H1 (cell line): ENCODE data around the gene TGFB2. TPM values are rescaled to one million over a fixed set of nuclear protein-coding genes. Genes with fewer than 3 reads are reported as not detected.

Source experiments
- CTCF ChIA-PET: fragments of 300-600 bp; sonication (Branson Sonifier 250); formaldehyde crosslinking; loops from one replicate; lab custom pipeline; 2021; ENCODE audit not compliant: partially characterized antibody; lab: Charles Lee
- POLR2A ChIA-PET: fragments of 300-600 bp; sonication (Branson Sonifier 250); formaldehyde crosslinking; loops from one replicate; lab custom pipeline; 2021; ENCODE audit warnings: inconsistent platforms; ENCODE audit not compliant: partially characterized antibody; lab: Charles Lee
- DNase-seq, 2 experiments: peaks; one replicate each; pipeline versions ENCODE4 v3.0.0 to v3.0.0-alpha.2; 2010 to 2022; ENCODE audit warnings: low spot score in 2 of 2, low read depth in 1 of 2, mixed read lengths in 1 of 2
- FAIRE-seq: peaks from 2 replicates; lab custom pipeline; 2011; peaks lifted over from hg19 to GRCh38; lab: Jason Lieb, UNC
- H2AFZ ChIP-seq: 2 replicates; pipeline ENCODE4 v1.8.1; 2012; ENCODE audit warnings: low read length, inconsistent platforms
- H2AK5ac ChIP-seq: 2 replicates; pipeline ENCODE4 v1.6.1; 2013; ENCODE audit warnings: low read depth, low read length
- H2BK120ac ChIP-seq: replicated peaks from 2 replicates; pipeline ENCODE3; 2013; ENCODE audit warnings: low read depth, low read length, inconsistent platforms
- H2BK12ac ChIP-seq: 2 replicates; pipeline ENCODE4 v1.6.1; 2013; ENCODE audit warnings: low read depth, low read length
- H2BK15ac ChIP-seq: 2 replicates; pipeline ENCODE4 v1.6.1; 2013; ENCODE audit warnings: low read length
- H2BK20ac ChIP-seq: 2 replicates; pipeline ENCODE4 v1.6.1; 2013; ENCODE audit warnings: low read length
- H2BK5ac ChIP-seq: 2 replicates; pipeline ENCODE4 v1.6.1; 2013; ENCODE audit warnings: low read depth, low read length
- H3K14ac ChIP-seq: 2 replicates; pipeline ENCODE4 v1.6.1; 2013; ENCODE audit warnings: inconsistent platforms; ENCODE audit not compliant: insufficient read length
- H3K18ac ChIP-seq: 2 replicates; pipeline ENCODE4 v1.6.1; 2013; ENCODE audit warnings: low read length; ENCODE audit errors: extremely low read depth
- H3K23ac ChIP-seq: 2 replicates; pipeline ENCODE4 v1.6.1; 2013; ENCODE audit warnings: inconsistent platforms; ENCODE audit not compliant: insufficient read length
- H3K23me2 ChIP-seq: 2 replicates; pipeline ENCODE4 v1.6.1; 2013; ENCODE audit warnings: low read depth, low read length
- H3K27ac ChIP-seq: 2 replicates; pipeline ENCODE4 v1.6.1; 2011; ENCODE audit warnings: low read depth, low read length, inconsistent platforms
- H3K27me3 ChIP-seq, 4 experiments: replicated peaks in 1 of 4; 1 replicate in 1 of 4; 2 replicates in 3 of 4; pipeline versions ENCODE4 v1.6.1 to v1.8.1; 2011 to 2013; ENCODE audit warnings: low read length in 3 of 4, mild to moderate bottlenecking in 3 of 4, inconsistent platforms in 2 of 4, mixed read lengths in 2 of 4, moderate library complexity in 1 of 4; ENCODE audit not compliant: control insufficient read depth in 3 of 4, insufficient read depth in 3 of 4; ENCODE audit errors: extremely low read depth in 1 of 4
- H3K36me3 ChIP-seq, 4 experiments: 2 replicates each; pipeline versions ENCODE4 v1.6.1 to v1.8.1; 2011 to 2013; ENCODE audit warnings: mild to moderate bottlenecking in 4 of 4, low read length in 3 of 4, moderate library complexity in 2 of 4, control low read depth in 1 of 4, inconsistent platforms in 1 of 4; ENCODE audit not compliant: insufficient read depth in 4 of 4, control insufficient read depth in 2 of 4
- H3K4ac ChIP-seq: replicated peaks from 2 replicates; pipeline ENCODE3; 2013; ENCODE audit warnings: low read length, low read depth, mixed read lengths, inconsistent platforms; ENCODE audit not compliant: insufficient read length
- H3K4me1 ChIP-seq, 4 experiments: replicated peaks in 1 of 4; 1 replicate in 1 of 4; 2 replicates in 3 of 4; pipeline versions ENCODE4 v1.6.1 to v1.8.1; 2011 to 2013; ENCODE audit warnings: low read length in 3 of 4, inconsistent platforms in 2 of 4, mixed read lengths in 1 of 4; ENCODE audit not compliant: insufficient read depth in 4 of 4, control insufficient read depth in 3 of 4
- H3K4me2 ChIP-seq, 2 experiments: 2 replicates each; pipeline versions ENCODE4 v1.6.1 to v1.8.1; 2011 to 2013; ENCODE audit warnings: low read depth in 2 of 2, low read length in 2 of 2, control low read depth in 1 of 2, inconsistent platforms in 1 of 2, mild to moderate bottlenecking in 1 of 2; ENCODE audit not compliant: insufficient read depth in 1 of 2
- H3K4me3 ChIP-seq, 4 experiments: fragments of 200-600, 300-600 bp in 1 of 4; sonication (generic), shearing (Covaris generic), sonication (Bioruptor Twin) in 1 of 4; 2 replicates each; pipeline versions ENCODE4 v1.5.1 to v1.8.1; 2011 to 2016; ENCODE audit warnings: low read length in 4 of 4, low read depth in 3 of 4, control low read depth in 2 of 4, inconsistent platforms in 2 of 4, mild to moderate bottlenecking in 2 of 4, mixed read lengths in 1 of 4, moderate library complexity in 1 of 4; ENCODE audit not compliant: insufficient read depth in 2 of 4; ENCODE audit errors: extremely low read depth in 1 of 4
- H3K56ac ChIP-seq: replicated peaks from 2 replicates; pipeline ENCODE3; 2013; ENCODE audit warnings: low read depth, mild to moderate bottlenecking, mixed read lengths, low read length, inconsistent platforms; ENCODE audit not compliant: insufficient read length
- H3K79me1 ChIP-seq: 2 replicates; pipeline ENCODE4 v1.6.1; 2013; ENCODE audit warnings: low read depth, low read length, control low read depth
- H3K79me2 ChIP-seq, 2 experiments: 2 replicates each; pipeline versions ENCODE4 v1.6.1 to v1.8.1; 2012 to 2013; ENCODE audit warnings: low read length in 2 of 2, mild to moderate bottlenecking in 2 of 2, inconsistent platforms in 1 of 2; ENCODE audit not compliant: insufficient read depth in 2 of 2, control insufficient read depth in 1 of 2
- H3K9ac ChIP-seq, 4 experiments: replicated peaks in 1 of 4; 1 replicate in 1 of 4; 2 replicates in 3 of 4; pipeline versions ENCODE4 v1.6.1 to v1.8.1; 2011 to 2013; ENCODE audit warnings: low read depth in 3 of 4, low read length in 3 of 4, control low read depth in 2 of 4, mild to moderate bottlenecking in 2 of 4, moderate library complexity in 2 of 4, inconsistent platforms in 1 of 4; ENCODE audit errors: extremely low read depth in 1 of 4
- H3K9me3 ChIP-seq, 2 experiments: 2 replicates each; pipeline versions ENCODE4 v1.6.1 to v1.8.1; 2012 to 2013; ENCODE audit warnings: mild to moderate bottlenecking in 2 of 2, moderate library complexity in 2 of 2, control low read depth in 1 of 2, inconsistent platforms in 1 of 2, low read depth in 1 of 2, low read length in 1 of 2, mixed read lengths in 1 of 2; ENCODE audit not compliant: insufficient read depth in 2 of 2
- H4K20me1 ChIP-seq, 2 experiments: replicated peaks in 1 of 2; 2 replicates each; pipeline versions ENCODE3 to v1.8.1; 2011 to 2013; ENCODE audit warnings: inconsistent platforms in 2 of 2, low read length in 2 of 2, mild to moderate bottlenecking in 1 of 2; ENCODE audit not compliant: insufficient read depth in 2 of 2, control insufficient read depth in 1 of 2
- H4K5ac ChIP-seq: 2 replicates; pipeline ENCODE4 v1.6.1; 2013; ENCODE audit warnings: low read length, low read depth, mixed read lengths, inconsistent platforms; ENCODE audit not compliant: insufficient read length
- H4K8ac ChIP-seq: 2 replicates; pipeline ENCODE4 v1.8.0; 2013; ENCODE audit warnings: mild to moderate bottlenecking, moderate library complexity, low read length, inconsistent platforms; ENCODE audit not compliant: insufficient read depth; ENCODE audit errors: extremely low read depth
- H4K91ac ChIP-seq: replicated peaks from 2 replicates; pipeline ENCODE3; 2013; ENCODE audit warnings: low read length, mixed read lengths, inconsistent platforms; ENCODE audit not compliant: insufficient read length
- ATF3 ChIP-seq: IDR thresholded peaks from 2 replicates; pipeline ENCODE4 v1.6.1; 2011; ENCODE audit warnings: low read depth, mild to moderate bottlenecking, low read length; ENCODE audit not compliant: insufficient read depth
- GTF2F1 ChIP-seq: IDR thresholded peaks from 2 replicates; pipeline ENCODE4 v1.6.1; 2012; ENCODE audit warnings: low read depth, low read length, improper control_type of control experiment, borderline replicate concordance
- MAX ChIP-seq: IDR thresholded peaks from 2 replicates; pipeline ENCODE4 v1.6.1; 2012; ENCODE audit warnings: inconsistent platforms
- POLR2A ChIP-seq, 2 experiments: IDR thresholded peaks; 1 replicate in 1 of 2; 2 replicates in 1 of 2; pipeline ENCODE4 v1.6.1; 2011; ENCODE audit warnings: low read depth in 2 of 2, low read length in 2 of 2, mild to moderate bottlenecking in 2 of 2; ENCODE audit errors: control extremely low read depth in 1 of 2
- RBBP5 ChIP-seq: IDR thresholded peaks from 2 replicates; pipeline ENCODE4 v1.7.1; 2012; ENCODE audit warnings: low read depth, mild to moderate bottlenecking, inconsistent platforms, low read length, moderate library complexity, borderline replicate concordance
- TEAD4 ChIP-seq: IDR thresholded peaks from 2 replicates; pipeline ENCODE4 v1.6.1; 2012; ENCODE audit warnings: low read depth, low read length, inconsistent platforms, mixed read lengths
- WGBS, 2 experiments: shearing (Covaris generic) in 1 of 2; methylation state at CpG; one replicate each; pipeline versions ENCODE4 v1.1.6 to v1.1.7; 2013 to 2015; ENCODE audit warnings: low lambda C conversion rate in 2 of 2, mixed read lengths in 2 of 2, inconsistent platforms in 1 of 2, low coverage in 1 of 2, missing lambda C conversion rate in 1 of 2; ENCODE audit not compliant: insufficient replicate concordance in 2 of 2, insufficient coverage in 1 of 2, insufficient read length in 1 of 2; ENCODE audit errors: extremely low coverage in 1 of 2, missing lambda C conversion rate in 1 of 2; 5-methylcytosine and 5-hydroxymethylcytosine counted together
- polyA plus RNA-seq, 7 experiments: library from polyadenylated mRNA; depleted of rRNA in 3 of 7; stranded (reverse) in 5 of 7; unstranded in 2 of 7; fragments of >200 nt in 5 of 7; fragments of 200-250 nt in 2 of 7; gene quantifications; 1 replicate in 5 of 7; 2 replicates in 1 of 7; 4 replicates in 1 of 7; pipeline versions ENCODE4 v1.2.1 to v1.2.3, GENCODE V29; 2011 to 2013; ENCODE audit warnings: missing spikeins in 2 of 7, mixed read lengths in 2 of 7
- total RNA-seq: library from RNA; stranded (reverse); fragmentation: NEBNext Ultra II Directional; extraction: Animal tissue kit (Norgen Biotek cat#: 25700); gene quantifications from 2 replicates; pipeline ENCODE4 v1.2.1, GENCODE V29; 2021

The TGFB2 gene
- total and polyA plus RNA-seq, 2 of the 8 experiments (the other 6 are each of a cell fraction or from before 2014, with no cell fraction given), result 0.26 to 0.84 TPM

GRCh38 chr1:218296162-218296561 is 49.0 kb upstream of the TGFB2 start:
- no peak overlapping the region for H2BK20ac ChIP-seq
- TF ChIP-seq GTF2F1 (no peak), TEAD4 (no peak), ATF3 (no peak), MAX (no peak), RBBP5 (no peak), POLR2A (IDR thresholded peaks at IDR 0.05; ENCODE audit: control extremely low read depth in 1 of 2, low read depth in 2 of 2, low read length in 2 of 2) (no peak)
- H3K4me2 ChIP-seq, result no peak overlapping the region
- no peaks in the 10 kb centered on the region for H4K20me1 ChIP-seq
- H2BK12ac ChIP-seq, result 0 out of 2 replicates have a peak overlapping the region, but pooled peaks have one; percentile 30
- no peaks in the 10 kb centered on the region for H3K23me2 ChIP-seq
- ChIA-PET CTCF (interaction anchor here (0.8 to 1.4 kb wide), 7 partner anchors 11 to 57 kb away, joined by 3 to 4 read pairs (median 4); partner anchors contain the start of gene RRP15), POLR2A (interaction anchor here (1.7 to 3.5 kb wide), 2 partner anchors 11 to 40 kb away, joined by 3 to 19 read pairs; partner anchors contain the start of gene RRP15)
- H3K79me2 ChIP-seq, result peaks cover 6 to 85% of the 10 kb centered on the region in 2 experiments; a peak in 3 of 4 replicates
- no peak overlapping the region for H2BK5ac ChIP-seq
- DNase-seq (no peak), FAIRE-seq (no peak)
- no peak overlapping the region for H2AFZ ChIP-seq
- peak overlapping the region; percentile 41 for H4K91ac ChIP-seq
- no peak overlapping the region; the same call in 1 of the 2 replicates for H4K8ac ChIP-seq
- no peak overlapping the region for H3K9ac ChIP-seq
- H3K56ac ChIP-seq, result no peak overlapping the region
- H3K4me1 ChIP-seq, result peaks cover 3 to 28% (median 12%) of the 10 kb centered on the region in 4 experiments; a peak in 6 of 7 replicates
- H4K5ac ChIP-seq, result no peak overlapping the region
- H3K27me3 ChIP-seq, result no peaks in the 10 kb centered on the region
- H3K79me1 ChIP-seq, result peaks cover 6% of the 10 kb centered on the region; the same call in 1 of the 2 replicates
- H3K9me3 ChIP-seq, result no peaks in the 10 kb centered on the region
- WGBS, 2 experiments, result 89% methylated on average over 2 of the region's 2 CpGs; no CpG with 5 or more reads in 1 of the 2 experiments
- no peak overlapping the region for H3K18ac ChIP-seq
- H3K4ac ChIP-seq, result no peak overlapping the region
- H2BK15ac ChIP-seq, result no peak overlapping the region
- H2AK5ac ChIP-seq, result no peak overlapping the region
- H3K36me3 ChIP-seq, result peaks cover 0 to 7% (median 1%) of the 10 kb centered on the region in 4 experiments; a peak in 1 of 8 replicates
- H3K4me3 ChIP-seq, result no peak overlapping the region
- no peak overlapping the region for H2BK120ac ChIP-seq
- no peak overlapping the region for H3K14ac ChIP-seq
- no peak overlapping the region for H3K27ac ChIP-seq
- no peak overlapping the region for H3K23ac ChIP-seq
